NCI-H128 (cell line): ENCODE measurements around the gene TMEM138.

Experiments used
- DNase-seq: peaks from one replicate; lab custom pipeline; 2025; ENCODE audit not compliant: unreplicated experiment; lab: John Stamatoyannopoulos, UW

TMEM138 gene

DNA sequence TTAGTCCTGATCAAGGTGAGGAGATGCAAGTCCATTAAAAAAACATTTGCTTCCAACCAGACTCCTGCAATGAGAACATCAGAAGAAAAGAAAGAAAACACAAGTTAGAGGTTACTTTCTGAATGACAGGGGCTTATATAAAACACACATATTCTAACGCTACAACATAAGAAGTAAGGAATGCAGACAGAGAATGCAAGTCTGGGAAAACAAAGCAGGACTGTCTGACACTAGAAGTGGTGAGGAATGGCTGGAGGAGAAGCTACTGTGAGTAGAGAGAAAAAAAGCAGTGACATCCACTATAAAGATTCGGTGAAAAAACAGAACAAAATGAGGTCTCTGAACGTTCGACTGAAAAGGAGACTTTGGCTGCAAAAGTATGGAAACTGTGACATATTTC, 42.5 kb downstream of the TMEM138 start:
- no peak for DNase-seq

DNA sequence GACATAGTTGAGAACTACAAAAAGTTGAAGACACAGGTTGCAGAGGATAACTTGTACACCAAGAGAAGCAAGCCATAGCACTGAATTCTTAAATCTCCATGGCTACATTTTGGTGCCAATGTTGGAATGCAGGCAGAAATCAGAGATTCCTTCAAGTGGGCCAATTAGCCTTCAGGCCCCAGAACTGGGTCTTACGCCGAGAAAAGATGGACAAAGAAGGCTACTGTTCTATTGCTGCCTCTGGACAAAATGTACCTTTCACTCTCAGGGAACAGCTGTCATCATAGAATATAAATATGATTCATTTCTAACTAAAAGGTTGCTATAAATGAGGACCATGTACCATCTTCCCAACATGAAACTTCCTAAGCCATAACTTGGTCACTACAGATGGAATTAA, 43.9 kb downstream of the TMEM138 start:
- DNase-seq = no peak

DNA sequence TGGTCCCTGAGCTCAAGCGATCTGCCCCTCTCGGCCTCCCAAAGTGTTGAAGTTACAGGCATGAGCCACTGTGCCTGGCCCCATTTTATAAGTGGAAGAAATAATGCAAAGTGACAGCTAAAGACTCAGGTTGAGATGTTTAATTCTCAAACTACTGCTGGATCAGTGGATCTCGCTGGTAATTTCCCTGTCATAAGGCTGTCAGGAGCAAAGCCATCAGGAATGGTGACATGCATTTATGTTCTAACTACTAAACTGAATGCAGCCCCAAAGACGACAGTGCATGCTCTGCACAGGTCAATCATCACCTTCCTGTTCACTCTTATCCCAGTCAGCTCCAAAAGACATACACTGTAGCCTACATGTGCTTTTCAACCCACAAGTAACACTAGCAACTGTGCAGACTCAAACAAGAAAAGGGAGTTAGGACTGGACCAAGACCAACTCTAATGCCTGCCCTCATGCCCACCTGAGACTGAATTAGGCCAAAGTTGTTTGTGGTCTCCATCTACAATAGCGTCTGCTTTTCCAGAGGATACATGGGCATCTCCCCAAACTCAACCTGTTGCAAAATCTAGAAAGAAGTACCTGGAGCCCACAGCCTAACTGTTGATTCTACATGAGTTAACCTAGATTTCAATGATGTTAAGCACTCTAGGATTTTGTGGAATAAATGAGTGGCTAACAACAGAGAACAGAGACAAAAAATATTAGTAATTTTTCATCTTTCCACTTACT, 45.0 kb downstream of the TMEM138 start:
- DNase-seq = no peak

DNA sequence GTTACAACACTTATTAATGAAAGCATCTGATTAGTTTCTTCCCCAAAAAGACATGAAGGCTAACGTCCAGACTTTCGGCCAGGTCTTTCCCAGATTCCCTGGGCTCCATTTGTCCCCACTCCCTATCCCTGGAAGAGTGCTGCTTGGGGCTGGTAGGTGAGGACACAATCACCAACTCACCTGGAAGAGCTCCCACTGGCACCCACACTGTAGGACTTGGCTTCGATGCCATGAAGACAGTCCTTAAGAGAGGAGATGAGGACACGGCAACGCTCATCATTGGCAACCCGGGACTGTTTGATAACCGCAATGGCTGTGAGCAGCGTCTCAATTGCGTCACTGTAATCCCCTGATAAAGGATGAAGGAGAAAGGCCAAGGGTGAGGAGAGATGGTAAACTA, 49.4 kb downstream of the TMEM138 start:
- no peak for DNase-seq

DNA sequence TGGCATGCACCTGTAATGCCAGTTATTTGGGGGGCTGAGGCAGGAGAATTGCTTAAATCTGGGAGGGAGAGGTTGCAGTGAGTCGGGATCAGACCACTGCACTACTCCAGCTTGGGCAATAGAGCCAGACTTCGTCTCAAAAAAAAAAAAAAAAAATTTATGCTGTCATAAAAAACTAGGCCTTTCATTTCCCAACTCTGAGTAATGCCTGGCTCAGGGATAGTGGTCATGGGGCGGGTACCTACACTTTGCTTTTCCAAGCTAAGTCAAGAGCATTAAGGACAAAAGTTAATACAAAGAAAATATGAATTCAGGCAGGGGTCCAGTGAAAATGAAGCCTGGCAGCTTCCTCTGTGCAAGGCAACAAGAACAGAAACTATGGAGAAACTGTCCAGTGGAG, 51.3 kb downstream of the TMEM138 start:
- DNase-seq = no peak

DNA sequence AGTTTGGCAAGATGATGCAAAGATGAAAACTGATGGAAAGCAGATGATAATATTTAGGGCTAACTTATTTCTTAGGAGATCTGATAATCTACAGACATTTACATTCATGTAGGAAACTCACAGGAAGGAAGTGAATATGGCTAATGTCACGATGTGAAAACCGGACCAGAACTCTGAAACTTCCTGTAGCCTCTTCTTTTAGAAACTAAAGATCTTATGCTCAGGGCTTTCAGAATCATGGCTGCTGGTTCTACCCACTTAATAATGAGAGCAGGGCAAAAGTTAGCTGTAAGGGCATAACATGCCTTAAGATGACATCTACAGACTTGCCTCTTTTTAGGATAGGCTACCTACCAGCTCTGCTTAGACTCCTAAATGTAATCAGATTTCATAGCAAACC, 52.4 kb downstream of the TMEM138 start:
- DNase-seq = no peak

DNA sequence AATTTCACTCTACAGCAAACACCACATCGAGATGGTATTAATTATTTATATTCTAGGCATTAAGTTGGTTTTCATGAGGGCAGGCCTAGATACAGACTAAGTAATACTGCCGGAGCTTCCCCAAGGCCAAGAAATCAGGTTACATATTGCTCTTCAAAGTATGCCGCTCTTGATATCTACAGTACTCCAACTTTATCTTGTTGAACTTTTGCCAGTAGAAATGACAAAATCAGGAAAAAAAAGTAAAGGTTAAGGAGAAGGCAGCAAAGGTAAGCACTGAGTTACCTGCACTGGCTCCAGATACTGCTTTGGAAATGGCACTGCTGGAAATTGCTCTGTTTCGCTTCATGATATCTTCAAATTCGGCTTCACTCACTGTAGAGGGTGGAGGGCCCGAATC, 53.2 kb downstream of the TMEM138 start:
- DNase-seq = no peak

DNA sequence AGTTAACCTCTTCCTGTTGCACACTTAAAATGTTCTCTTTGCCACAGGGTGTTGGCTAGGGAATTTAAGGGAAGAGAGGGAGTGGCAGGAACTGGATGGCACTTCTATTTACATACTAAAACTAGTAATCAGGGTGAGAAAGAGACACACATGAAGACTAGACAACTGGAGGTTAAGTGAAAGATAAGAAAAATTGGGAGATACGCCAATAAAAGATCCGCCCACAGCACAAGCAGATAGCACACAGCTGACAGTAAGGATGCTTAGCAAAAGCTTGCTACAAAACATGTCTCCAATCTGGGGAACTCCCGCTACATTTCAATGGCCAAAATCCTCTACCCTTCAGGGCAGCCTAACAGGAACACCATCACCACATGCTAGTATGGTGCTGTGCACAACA, 54.8 kb downstream of the TMEM138 start:
- DNase-seq = no peak

DNA sequence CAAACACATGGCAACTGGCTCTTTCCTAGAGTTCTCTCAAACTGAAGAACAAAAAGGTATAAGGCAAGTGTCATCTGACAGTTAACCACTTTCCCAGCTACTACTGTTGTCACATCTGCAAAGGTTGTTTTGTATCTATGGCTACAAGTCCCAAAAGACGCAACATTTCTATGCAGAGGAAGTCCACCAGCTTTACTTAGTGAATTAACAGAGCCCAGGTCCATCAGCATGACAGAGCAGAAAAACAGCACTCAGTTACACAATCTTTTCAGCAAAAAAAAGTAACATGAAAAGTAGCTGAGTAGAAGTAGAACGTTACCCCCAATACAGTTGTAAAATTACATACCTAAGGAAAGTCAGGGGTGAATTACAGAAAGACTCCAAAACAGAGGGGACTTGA, 55.5 kb downstream of the TMEM138 start:
- no peak for DNase-seq

DNA sequence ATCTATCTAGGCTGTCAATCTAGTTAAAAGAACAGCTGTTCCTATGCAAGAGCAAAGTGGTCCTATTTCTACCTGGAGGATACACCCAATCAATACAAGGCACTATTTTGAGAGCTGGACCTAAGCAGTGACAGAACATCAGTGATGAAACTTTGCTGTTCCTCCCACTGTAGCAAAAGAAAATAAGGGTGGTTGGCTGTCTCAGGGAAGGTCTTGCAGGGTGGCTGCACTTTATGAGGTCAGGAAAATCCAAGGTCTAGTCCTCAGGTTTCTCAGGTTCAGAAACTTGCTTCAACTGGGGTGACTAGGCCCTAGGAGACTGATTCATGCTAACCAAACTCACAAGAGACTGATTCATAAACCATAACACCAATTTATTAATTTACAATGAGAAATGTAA, 56.0 kb downstream of the TMEM138 start:
- no peak for DNase-seq
